ENCODE measurements around the gene PTPRK.

GRCh38 chr6:128314190-128314589 is 206.2 kb downstream of the PTPRK start:
- TF ChIP-seq, protein P1, sequence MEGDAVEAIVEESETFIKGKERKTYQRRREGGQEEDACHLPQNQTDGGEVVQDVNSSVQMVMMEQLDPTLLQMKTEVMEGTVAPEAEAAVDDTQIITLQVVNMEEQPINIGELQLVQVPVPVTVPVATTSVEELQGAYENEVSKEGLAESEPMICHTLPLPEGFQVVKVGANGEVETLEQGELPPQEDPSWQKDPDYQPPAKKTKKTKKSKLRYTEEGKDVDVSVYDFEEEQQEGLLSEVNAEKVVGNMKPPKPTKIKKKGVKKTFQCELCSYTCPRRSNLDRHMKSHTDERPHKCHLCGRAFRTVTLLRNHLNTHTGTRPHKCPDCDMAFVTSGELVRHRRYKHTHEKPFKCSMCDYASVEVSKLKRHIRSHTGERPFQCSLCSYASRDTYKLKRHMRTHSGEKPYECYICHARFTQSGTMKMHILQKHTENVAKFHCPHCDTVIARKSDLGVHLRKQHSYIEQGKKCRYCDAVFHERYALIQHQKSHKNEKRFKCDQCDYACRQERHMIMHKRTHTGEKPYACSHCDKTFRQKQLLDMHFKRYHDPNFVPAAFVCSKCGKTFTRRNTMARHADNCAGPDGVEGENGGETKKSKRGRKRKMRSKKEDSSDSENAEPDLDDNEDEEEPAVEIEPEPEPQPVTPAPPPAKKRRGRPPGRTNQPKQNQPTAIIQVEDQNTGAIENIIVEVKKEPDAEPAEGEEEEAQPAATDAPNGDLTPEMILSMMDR (IDR thresholded peaks at IDR 0.05): no peak
- TF ChIP-seq EZH2 (IDR thresholded peaks at IDR 0.05; ENCODE audit: borderline replicate concordance, insufficient read depth, low read depth, low read length, poor library complexity, severe bottlenecking): no peak
